ENCODE measurements around the gene TMEM248. TPM values are rescaled to one million over a fixed set of nuclear protein-coding genes. Genes with fewer than 3 reads are reported as not detected.
"Not testable (repeated sequence)": the region's sequence is repeated elsewhere in the genome, so short reads cannot be mapped to it uniquely, and the experiment has no call there.

The TMEM248 gene
- total and polyA plus RNA-seq, 2 of the 8 experiments (the other 6 are each of a cell fraction or from before 2014, with no cell fraction given), result 63.6 to 126 TPM

DNA sequence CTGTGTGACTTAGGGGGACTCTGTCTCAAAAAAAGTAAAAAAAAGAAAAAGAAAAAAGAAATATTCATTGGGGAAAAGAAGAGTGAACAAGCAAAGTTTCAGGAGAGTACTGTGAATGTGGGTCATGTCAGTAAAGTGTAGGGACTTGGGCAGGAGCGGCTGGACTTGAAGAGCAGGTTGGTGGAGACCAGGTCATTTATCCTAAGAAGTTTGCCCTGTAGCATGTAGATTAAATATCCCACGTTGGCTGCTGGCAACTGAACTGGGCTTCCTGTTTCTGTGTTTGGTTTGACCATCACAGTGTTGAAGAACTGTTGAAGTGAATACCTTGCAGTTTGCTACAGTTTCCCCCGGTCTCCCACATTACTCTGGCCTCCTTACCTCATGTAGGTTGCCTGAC is 32.8 kb upstream of the TMEM248 start:
- H3K4me1 ChIP-seq (replicated peaks in 1 of 4; ENCODE audit: control insufficient read depth in 3 of 4, insufficient read depth in 4 of 4, low read length in 3 of 4); H2BK15ac ChIP-seq (ENCODE audit: low read length); H2BK5ac ChIP-seq (ENCODE audit: low read depth, low read length); H4K5ac ChIP-seq (ENCODE audit: insufficient read length, low read depth, low read length); H3K27me3 ChIP-seq (replicated peaks in 1 of 4; ENCODE audit: control insufficient read depth in 3 of 4, extremely low read depth in 1 of 4, insufficient read depth in 3 of 4, low read length in 3 of 4); H3K79me2 ChIP-seq (ENCODE audit: control insufficient read depth in 1 of 2, insufficient read depth in 2 of 2, low read length in 2 of 2); H4K20me1 ChIP-seq (replicated peaks in 1 of 2; ENCODE audit: control insufficient read depth in 1 of 2, insufficient read depth in 2 of 2, low read length in 2 of 2); POLR2A ChIA-PET (ENCODE audit: partially characterized antibody); H3K9me3 ChIP-seq (ENCODE audit: insufficient read depth in 2 of 2, low read depth in 1 of 2, low read length in 1 of 2); H3K9ac ChIP-seq (replicated peaks in 1 of 4; ENCODE audit: extremely low read depth in 1 of 4, low read depth in 3 of 4, low read length in 3 of 4); H3K79me1 ChIP-seq (ENCODE audit: low read depth, low read length); H3K4me2 ChIP-seq (ENCODE audit: insufficient read depth in 1 of 2, low read depth in 2 of 2, low read length in 2 of 2); H2BK120ac ChIP-seq (replicated peaks; ENCODE audit: low read depth, low read length); H4K91ac ChIP-seq (replicated peaks; ENCODE audit: insufficient read length, low read length); H3K4me3 ChIP-seq (ENCODE audit: extremely low read depth in 1 of 4, insufficient read depth in 2 of 4, low read depth in 3 of 4, low read length in 4 of 4); H3K23me2 ChIP-seq (ENCODE audit: low read depth, low read length); H2BK12ac ChIP-seq (ENCODE audit: low read depth, low read length); H3K18ac ChIP-seq (ENCODE audit: extremely low read depth, low read length); H3K56ac ChIP-seq (replicated peaks; ENCODE audit: insufficient read length, low read depth, low read length); H4K8ac ChIP-seq (ENCODE audit: extremely low read depth, insufficient read depth, low read length); DNase-seq (ENCODE audit: low read depth in 1 of 2, low spot score in 2 of 2); FAIRE-seq; H2AFZ ChIP-seq (ENCODE audit: low read length); H3K4ac ChIP-seq (replicated peaks; ENCODE audit: insufficient read length, low read depth, low read length); H3K36me3 ChIP-seq (ENCODE audit: control insufficient read depth in 2 of 4, insufficient read depth in 4 of 4, low read length in 3 of 4); H2BK20ac ChIP-seq (ENCODE audit: low read length); H3K27ac ChIP-seq (ENCODE audit: low read depth, low read length); H3K14ac ChIP-seq (ENCODE audit: insufficient read length); H3K23ac ChIP-seq (ENCODE audit: insufficient read length); H2AK5ac ChIP-seq (ENCODE audit: low read depth, low read length): not testable (repeated sequence)
- WGBS, 2 experiments (ENCODE audit: extremely low coverage in 1 of 2, insufficient coverage in 1 of 2, insufficient read length in 1 of 2, insufficient replicate concordance in 2 of 2, low coverage in 1 of 2, low lambda C conversion rate in 2 of 2, missing lambda C conversion rate in 1 of 2), result 88% methylated on average over 3 of the region's 3 CpGs; no CpG with 5 or more reads in 1 of the 2 experiments
- CTCF ChIA-PET (ENCODE audit: partially characterized antibody), result interaction anchor here (1.8 kb wide), 1 partner anchor 17 kb away, joined by 5 read pairs; no protein-coding TSS in a partner anchor

All from H1 (cell line).